HCT116 (cell line): ENCODE measurements around the gene S100A10. TPM values are rescaled to one million over a fixed set of nuclear protein-coding genes. Genes with fewer than 3 reads are reported as not detected.

Experiments
- ATAC-seq: fragments of 200-7000 bp; cut with Tn5 transposase; 2 replicates; pipeline ENCODE4 v1.9.1; 2020; ENCODE audit warnings: mild to moderate bottlenecking, moderate library complexity
- BruUV-seq: library from RNA; stranded (reverse); fragments of 400-500 nt; replicated peaks from 2 replicates; lab custom pipeline; 2021; lab: Mats Ljungman, UMichigan
- CTCF ChIA-PET: fragments of 300-600 bp; sonication (Branson Sonifier 250); formaldehyde crosslinking; loops from one replicate; lab custom pipeline; 2021; ENCODE audit warnings: antibody characterized with exemption; lab: Charles Lee
- POLR2A ChIA-PET: fragments of 300-600, 350-600 bp; sonication (Branson Sonifier 250); formaldehyde crosslinking; loops from one replicate; lab custom pipeline; 2021; ENCODE audit warnings: antibody characterized with exemption; lab: Charles Lee
- RAD21 ChIA-PET, 2 experiments: fragments of 300-600 bp; sonication (Branson Sonifier 250); formaldehyde crosslinking; loops; one replicate each; lab custom pipeline; 2023; ENCODE audit warnings: low total read pairs in 2 of 2; ENCODE audit not compliant: uncharacterized antibody in 2 of 2, unreplicated experiment in 2 of 2, low non-redundant PET in 1 of 2; lab: Charles Lee
- DNase-seq: peaks from one replicate; pipeline ENCODE4 v3.0.0-alpha.2; 2010; ENCODE audit warnings: low read depth, low spot score
- H2AFZ ChIP-seq: fragments of 200-600 bp; shearing (Covaris generic), sonication (generic); 2 replicates; pipeline ENCODE4 v1.6.1; 2017; ENCODE audit warnings: low read depth, mixed run types, mixed read lengths, antibody characterized with exemption, low read length; ENCODE audit not compliant: poor library complexity, severe bottlenecking
- H3K27ac ChIP-seq: 2 replicates; pipeline ENCODE4 v1.5.1; 2012; ENCODE audit warnings: low read depth, low read length
- H3K27me3 ChIP-seq: fragments of 200-600 bp; sonication (generic); 2 replicates; pipeline ENCODE4 v1.6.1; 2016; ENCODE audit warnings: mixed run types, low read length, mixed read lengths; ENCODE audit not compliant: insufficient read depth
- H3K36me3 ChIP-seq, 2 experiments: fragments of 200-500 bp in 1 of 2; fragments of 200-600 bp in 1 of 2; sonication (Bioruptor generic) in 1 of 2; sonication (generic) in 1 of 2; 2 replicates each; pipeline versions ENCODE4 v1.5.1 to v1.6.1; 2014 to 2016; ENCODE audit warnings: low read length in 2 of 2, inconsistent platforms in 1 of 2, mixed read lengths in 1 of 2, mixed run types in 1 of 2; ENCODE audit not compliant: insufficient read depth in 2 of 2, control insufficient read depth in 1 of 2
- H3K4me1 ChIP-seq, 2 experiments: fragments of 200-600 bp in 1 of 2; sonication (generic) in 1 of 2; 2 replicates each; pipeline versions ENCODE4 v1.5.1 to v1.6.1; 2012 to 2017; ENCODE audit warnings: low read length in 2 of 2, inconsistent platforms in 1 of 2, mild to moderate bottlenecking in 1 of 2, mixed read lengths in 1 of 2, mixed run types in 1 of 2, moderate library complexity in 1 of 2; ENCODE audit not compliant: insufficient read depth in 2 of 2, control insufficient read depth in 1 of 2
- H3K4me2 ChIP-seq: fragments of 200-600 bp; sonication (generic); 2 replicates; pipeline ENCODE4 v1.6.1; 2017; ENCODE audit warnings: mixed run types, low read length, mixed read lengths
- H3K4me3 ChIP-seq, 2 experiments: fragments of 200-600 bp in 1 of 2; sonication (generic) in 1 of 2; replicated peaks in 1 of 2; 2 replicates each; pipeline ENCODE4 v1.5.1; 2011 to 2016; ENCODE audit warnings: low read length in 2 of 2, control low read depth in 1 of 2, low read depth in 1 of 2, mild to moderate bottlenecking in 1 of 2, mixed read lengths in 1 of 2, mixed run types in 1 of 2
- H3K79me2 ChIP-seq: fragments of 200-600 bp; sonication (generic); 2 replicates; pipeline ENCODE4 v1.6.1; 2017; ENCODE audit warnings: mild to moderate bottlenecking, mixed run types, low read length, moderate library complexity, mixed read lengths; ENCODE audit not compliant: insufficient read depth
- H3K9ac ChIP-seq: fragments of 200-600 bp; sonication (generic); 2 replicates; pipeline ENCODE4 v1.6.1; 2016; ENCODE audit warnings: low read length, mixed read lengths
- H3K9me2 ChIP-seq: fragments of 200-600 bp; sonication (generic), shearing (Covaris generic); 2 replicates; pipeline ENCODE4 v1.6.1; 2017; ENCODE audit warnings: mixed run types, mild to moderate bottlenecking, moderate library complexity; ENCODE audit not compliant: insufficient read depth
- H3K9me3 ChIP-seq, 2 experiments: fragments of 200-500 bp in 1 of 2; fragments of 200-600 bp in 1 of 2; sonication (Bioruptor generic) in 1 of 2; sonication (generic) in 1 of 2; 2 replicates each; pipeline ENCODE4 v1.6.1; 2014 to 2017; ENCODE audit warnings: low read length in 2 of 2, mixed read lengths in 2 of 2, inconsistent platforms in 1 of 2, low read depth in 1 of 2, mild to moderate bottlenecking in 1 of 2, mixed run types in 1 of 2, moderate library complexity in 1 of 2; ENCODE audit not compliant: control insufficient read depth in 1 of 2, insufficient read depth in 1 of 2
- H4K20me1 ChIP-seq: fragments of 200-600 bp; sonication (generic), shearing (Covaris generic); 2 replicates; pipeline ENCODE4 v1.6.1; 2017; ENCODE audit warnings: mixed run types, mild to moderate bottlenecking, moderate library complexity; ENCODE audit not compliant: insufficient read depth
- ATF3 ChIP-seq: IDR thresholded peaks from 2 replicates; pipeline ENCODE4 v1.6.1; 2012
- CBX3 ChIP-seq: IDR thresholded peaks from 2 replicates; pipeline ENCODE4 v1.6.1; 2012; ENCODE audit warnings: low read depth
- CEBPB ChIP-seq: IDR thresholded peaks from 2 replicates; pipeline ENCODE4 v1.6.1; 2012; ENCODE audit warnings: low read depth
- CTCF ChIP-seq, 3 experiments: fragments of 200-600 bp in 1 of 3; sonication (generic) in 1 of 3; IDR thresholded peaks in 2 of 3; conservative IDR thresholded peaks in 1 of 3; 2 replicates each; pipeline ENCODE4 v1.5.1; 2012 to 2017; ENCODE audit warnings: low read depth in 2 of 3, low read length in 2 of 3, antibody characterized with exemption in 1 of 3, borderline replicate concordance in 1 of 3, control low read depth in 1 of 3, mild to moderate bottlenecking in 1 of 3, mixed read lengths in 1 of 3, mixed run types in 1 of 3, moderate library complexity in 1 of 3; ENCODE audit not compliant: insufficient read depth in 1 of 3
- ELF1 ChIP-seq: IDR thresholded peaks from 2 replicates; pipeline ENCODE4 v1.6.1; 2012; ENCODE audit warnings: low read depth, borderline replicate concordance
- EZH2phosphoT487 ChIP-seq: fragments of 200-600 bp; IDR thresholded peaks from 2 replicates; pipeline ENCODE4 v1.6.1; 2018; ENCODE audit warnings: antibody characterized with exemption, borderline replicate concordance
- JUND ChIP-seq: IDR thresholded peaks from 2 replicates; pipeline ENCODE4 v1.6.1; 2012
- MAX ChIP-seq: IDR thresholded peaks from 2 replicates; pipeline ENCODE4 v1.6.1; 2012
- POLR2AphosphoS5 ChIP-seq: IDR thresholded peaks from 2 replicates; pipeline ENCODE4 v1.6.1; 2011; ENCODE audit warnings: mild to moderate bottlenecking, low read depth, low read length, moderate library complexity
- RAD21 ChIP-seq: IDR thresholded peaks from 2 replicates; pipeline ENCODE4 v1.6.1; 2012; ENCODE audit warnings: low read depth, mild to moderate bottlenecking
- SRF ChIP-seq: IDR thresholded peaks from 2 replicates; pipeline ENCODE4 v1.6.1; 2012; ENCODE audit warnings: low read depth
- ZBTB33 ChIP-seq: IDR thresholded peaks from 2 replicates; pipeline ENCODE4 v1.6.1; 2011; ENCODE audit warnings: mild to moderate bottlenecking, low read length, moderate library complexity; ENCODE audit not compliant: insufficient replicate concordance; ENCODE audit errors: extremely low read depth
- intact Hi-C: fragments of 100-400 bp; cut with micrococcal nuclease; formaldehyde crosslinking; loops from 2 replicates; pipeline ENCODE4 v1.10.0; 2022
- total RNA-seq: library from RNA; stranded (reverse); gene quantifications from one replicate; pipeline ENCODE4 v1.2.1, GENCODE V29; 2021; ENCODE audit not compliant: unreplicated experiment

The S100A10 gene
- total RNA-seq, 1 experiment from 2014 or later = 340 TPM

- TF ChIP-seq CTCF (IDR thresholded peaks at IDR 0.05 in 2 of 3, conservative IDR thresholded peaks at IDR 0.05 in 1 of 3; ENCODE audit: borderline replicate concordance in 1 of 3, insufficient read depth in 1 of 3, low read depth in 2 of 3, low read length in 2 of 3) = no peak
Observed at GRCh38 chr1:152042030-152042429, 48.4 kb upstream of the S100A10 start (continued).

- Histone ChIP-seq H3K4me3 (no peak overlapping the region), H3K27ac (no peak overlapping the region), H3K27me3 (no peaks in the 10 kb centered on the region; the same call in 1 of the 2 replicates), H3K4me2 (no peak overlapping the region), H3K9ac (no peak overlapping the region), H3K9me2 (no peaks in the 10 kb centered on the region; the same call in 1 of the 2 replicates), H4K20me1 (no peaks in the 10 kb centered on the region), H3K4me1 (peaks cover 8 to 14% of the 10 kb centered on the region in 2 experiments), H3K79me2 (peaks cover 18% of the 10 kb centered on the region), H3K36me3 (no peaks in the 10 kb centered on the region), H2AFZ (no peak overlapping the region), H3K9me3 (no peaks in the 10 kb centered on the region)
- no peak for DNase-seq
- ATAC-seq = no peak
- TF ChIP-seq ELF1 = no peak
- no peak for TF ChIP-seq RAD21
- TF ChIP-seq EZH2phosphoT487 = no peak
- TF ChIP-seq JUND = no peak
- TF ChIP-seq CBX3 = no peak
- no peak for TF ChIP-seq ZBTB33
- TF ChIP-seq CEBPB = no peak
- no peak for TF ChIP-seq SRF
- TF ChIP-seq POLR2AphosphoS5 = no peak
- TF ChIP-seq ATF3 = no peak
- TF ChIP-seq MAX = no peak
- ChIA-PET POLR2A (no interaction called here), RAD21 (no interaction called here), CTCF (interaction anchor here (1.7 kb wide), 1 partner anchor 8 kb away, joined by 4 read pairs; no protein-coding TSS in a partner anchor)
- no TSS peak for BruUV-seq
- intact Hi-C loops = no loop called here
Observed at GRCh38 chr1:152039886-152040285, 46.2 kb upstream of the S100A10 start.
